GM23248 (cell line): ENCODE results near the gene NRF1.
"Not testable (repeated sequence)": the region's sequence is repeated elsewhere in the genome, so short reads cannot be mapped to it uniquely, and the experiment has no call there.

Source experiments
- EZH2 ChIP-seq: fragments of 200-600 bp; sonication (generic); IDR thresholded peaks from 2 replicates; pipeline ENCODE4 v1.6.1; 2018; ENCODE audit warnings: antibody characterized with exemption, mild to moderate bottlenecking; ENCODE audit not compliant: insufficient read depth, poor library complexity, severe bottlenecking
- EZH2phosphoT487 ChIP-seq: fragments of 200-600 bp; sonication (generic); IDR thresholded peaks from 2 replicates; pipeline ENCODE4 v1.6.1; 2018; ENCODE audit warnings: antibody characterized with exemption, moderate library complexity, mild to moderate bottlenecking, low read depth; ENCODE audit not compliant: insufficient read depth

- not testable (repeated sequence) for TF ChIP-seq EZH2, EZH2phosphoT487
These were observed 15.1 kb upstream of the NRF1 start for GRCh38 chr7:129596386-129596785.
